NB4 (cell line): ENCODE results near the gene CMSS1.

Experiments used
- DNase-seq: peaks from one replicate; pipeline ENCODE4 v3.0.0; 2010; ENCODE audit warnings: low read depth
- H3K4me3 ChIP-seq: one replicate; pipeline ENCODE4 v1.5.1; 2011; ENCODE audit warnings: mild to moderate bottlenecking, low read depth, low read length, moderate library complexity
- CTCF ChIP-seq: IDR thresholded peaks from one replicate; pipeline ENCODE4 v1.5.1; 2012; ENCODE audit warnings: low read depth, low read length
- MAX ChIP-seq: IDR thresholded peaks from 2 replicates; pipeline ENCODE4 v1.6.1; 2011; ENCODE audit warnings: low read depth, low read length
- MYC ChIP-seq: IDR thresholded peaks from 2 replicates; pipeline ENCODE4 v1.6.1; 2011; ENCODE audit warnings: low read depth, low read length
- POLR2A ChIP-seq: IDR thresholded peaks from 2 replicates; pipeline ENCODE4 v1.6.1; 2011; ENCODE audit warnings: mild to moderate bottlenecking; ENCODE audit not compliant: insufficient read length; ENCODE audit errors: extremely low read depth

Gene CMSS1

DNA sequence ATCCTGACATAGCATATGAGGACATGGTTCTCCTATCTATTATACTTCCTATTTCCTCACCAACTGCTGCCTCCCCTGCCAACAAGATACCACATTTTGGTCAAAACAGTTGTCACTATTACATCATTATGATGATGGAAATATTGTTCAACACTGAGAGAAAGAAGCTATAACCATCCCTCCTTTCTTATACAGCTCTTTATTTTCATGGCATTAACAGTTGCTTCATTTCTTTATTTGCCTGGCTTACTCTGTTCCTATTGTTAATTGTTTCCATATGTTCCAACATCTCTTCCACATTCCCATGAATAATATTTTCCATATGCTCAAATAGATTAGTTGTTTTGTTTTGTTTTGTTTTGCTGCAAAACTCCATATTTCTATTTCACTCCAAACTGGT, 337.5 kb downstream of the CMSS1 start:
- TF ChIP-seq POLR2A: no peak
- TF ChIP-seq MAX: no peak
- no peak for TF ChIP-seq MYC
- TF ChIP-seq CTCF: no peak
- DNase-seq: peak; percentile 16
- no peak overlapping the region for H3K4me3 ChIP-seq

- no peak for DNase-seq
- TF ChIP-seq POLR2A (no peak), CTCF (no peak), MAX (no peak), MYC (no peak)
- H3K4me3 ChIP-seq: no peak overlapping the region
Measured at GRCh38 chr3:100155590-100155989, 337.9 kb downstream of the CMSS1 start.

GRCh38 chr3:100157685-100158084, 340.0 kb downstream of the CMSS1 start:
- no peak overlapping the region for H3K4me3 ChIP-seq
- TF ChIP-seq CTCF: no peak
- no peak for TF ChIP-seq MYC
- TF ChIP-seq MAX: no peak
- TF ChIP-seq POLR2A: no peak
- no peak for DNase-seq

- no peak overlapping the region for H3K4me3 ChIP-seq
- DNase-seq: no peak
- no peak for TF ChIP-seq POLR2A
- TF ChIP-seq CTCF: no peak
- no peak for TF ChIP-seq MAX
- no peak for TF ChIP-seq MYC
Measured at GRCh38 chr3:100158918-100159330, 341.3 kb downstream of the CMSS1 start.

DNA sequence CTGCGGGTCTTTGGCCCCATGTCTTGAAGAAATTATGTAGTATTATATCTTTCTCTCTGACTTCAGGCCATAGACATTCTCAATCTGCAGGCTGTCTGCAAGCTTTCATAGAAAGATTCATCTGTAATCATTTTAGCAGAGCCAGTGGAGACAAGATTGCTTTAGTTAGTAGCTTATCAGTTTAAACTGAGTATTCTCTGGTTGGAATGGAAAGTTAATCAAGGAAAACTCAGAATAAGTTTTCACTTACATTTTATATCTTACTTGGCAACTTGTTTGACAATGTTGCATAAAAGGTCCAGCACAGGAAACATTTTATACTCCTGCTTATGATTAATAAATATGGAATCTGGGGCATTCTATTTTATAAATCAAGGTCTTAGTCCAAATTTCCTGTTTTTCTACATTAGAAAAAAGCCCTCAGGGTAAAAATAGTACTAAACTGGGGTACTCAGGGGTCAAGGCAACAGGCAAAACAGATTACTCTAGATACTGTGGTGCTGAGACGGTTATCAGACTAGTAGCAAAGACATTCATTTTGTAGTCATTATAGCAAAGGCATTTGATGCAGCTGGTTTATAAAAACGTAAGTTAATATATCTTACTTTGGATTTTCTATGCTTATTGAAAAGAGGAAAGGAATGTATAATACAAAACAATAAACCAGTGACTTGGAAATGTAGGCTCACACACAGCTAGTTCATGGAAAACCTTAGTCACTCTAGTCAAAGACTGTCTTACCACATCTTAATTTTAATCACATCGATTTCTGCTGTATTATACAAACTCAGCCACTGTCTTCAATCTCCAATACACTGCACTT, 341.9 kb downstream of the CMSS1 start:
- no peak overlapping the region for H3K4me3 ChIP-seq
- DNase-seq: no peak
- TF ChIP-seq MYC (no peak), CTCF (no peak), MAX (no peak), POLR2A (no peak)

DNA sequence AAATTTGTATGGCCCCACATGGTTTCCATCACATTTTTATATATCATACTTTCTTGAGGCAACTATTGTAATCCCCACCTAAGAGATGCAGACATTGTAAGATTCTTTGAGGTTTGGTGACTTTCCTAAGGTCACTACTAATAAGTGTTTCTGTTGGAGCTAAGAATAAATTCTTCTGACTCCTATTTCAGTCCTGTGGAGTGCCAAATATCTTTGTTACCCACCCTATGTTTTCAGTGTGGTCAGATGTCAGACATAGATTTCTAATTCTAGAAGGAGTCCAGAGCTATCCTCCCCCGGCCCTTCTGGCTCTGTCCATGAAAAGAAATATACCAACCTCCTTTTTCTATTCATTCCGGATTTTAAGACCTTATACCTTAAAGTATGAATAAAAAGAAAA, 342.9 kb downstream of the CMSS1 start:
- TF ChIP-seq POLR2A (no peak), MAX (no peak)
- no peak for DNase-seq
- H3K4me3 ChIP-seq: no peak overlapping the region
